NCI-H460 (cell line): ENCODE results near the gene TUBGCP2. TPM values are rescaled to one million over a fixed set of nuclear protein-coding genes. Genes with fewer than 3 reads are reported as not detected.

Experiments
- DNase-seq: peaks from one replicate; pipeline ENCODE4 v3.0.0-alpha.2; 2016; ENCODE audit warnings: low read depth; ENCODE audit errors: extremely low read depth
- total RNA-seq: library from RNA; depleted of rRNA; stranded (reverse); fragments of >200 nt; shearing (Covaris generic); gene quantifications from 2 replicates; pipeline ENCODE4 v1.2.3, GENCODE V29; 2014

The TUBGCP2 gene
- total RNA-seq, 1 experiment from 2014 or later: 52.9 TPM

- no peak for DNase-seq
Measured at GRCh38 chr10:133306941-133307379, 1.7 kb downstream of the TUBGCP2 start.

GRCh38 chr10:133306097-133306476 lies 2.6 kb downstream of the TUBGCP2 start:
- DNase-seq: no peak

- DNase-seq: no peak
Measured at GRCh38 chr10:133303206-133303605, 5.5 kb downstream of the TUBGCP2 start.

- no peak for DNase-seq
Measured at GRCh38 chr10:133302230-133302629, 6.4 kb downstream of the TUBGCP2 start.

- DNase-seq: no peak
Measured at GRCh38 chr10:133299738-133300137, 8.9 kb downstream of the TUBGCP2 start.

- DNase-seq: no peak
Measured at GRCh38 chr10:133299224-133299623, 9.4 kb downstream of the TUBGCP2 start.

- no peak for DNase-seq
Measured at GRCh38 chr10:133298466-133298865, 10.2 kb downstream of the TUBGCP2 start.

GRCh38 chr10:133297504-133297903 lies 11.2 kb downstream of the TUBGCP2 start:
- DNase-seq: no peak

- DNase-seq: no peak
Measured at GRCh38 chr10:133295426-133296320, 13.0 kb downstream of the TUBGCP2 start.

GRCh38 chr10:133294189-133294588 lies 14.5 kb downstream of the TUBGCP2 start:
- no peak for DNase-seq

GRCh38 chr10:133293810-133294119 lies 14.9 kb downstream of the TUBGCP2 start:
- DNase-seq: no peak

GRCh38 chr10:133292919-133293809 lies 15.5 kb downstream of the TUBGCP2 start:
- DNase-seq: no peak

GRCh38 chr10:133289761-133290160 lies 18.9 kb downstream of the TUBGCP2 start:
- no peak for DNase-seq

GRCh38 chr10:133287832-133288500 lies 20.7 kb downstream of the TUBGCP2 start:
- DNase-seq: no peak

GRCh38 chr10:133286366-133286765 lies 22.3 kb downstream of the TUBGCP2 start:
- no peak for DNase-seq

- DNase-seq: no peak
Measured at GRCh38 chr10:133285217-133285616, 23.5 kb downstream of the TUBGCP2 start.

GRCh38 chr10:133283931-133284330 lies 24.7 kb downstream of the TUBGCP2 start:
- no peak for DNase-seq

- no peak for DNase-seq
Measured at GRCh38 chr10:133282846-133283390, 25.8 kb downstream of the TUBGCP2 start.

- no peak for DNase-seq
Measured at GRCh38 chr10:133281628-133282372, 26.9 kb downstream of the TUBGCP2 start.

GRCh38 chr10:133281084-133281483 lies 27.6 kb downstream of the TUBGCP2 start:
- DNase-seq: no peak
